GM21528 (cell line): ENCODE data around the gene MMRN2.
"Not testable (repeated sequence)": the region's sequence is repeated elsewhere in the genome, so short reads cannot be mapped to it uniquely, and the experiment has no call there.

Experiments
- ATAC-seq: cut with Tn5 transposase; IDR thresholded peaks from one replicate; pipeline ENCODE4 v1.9.1; 2021; ENCODE audit warnings: mild to moderate bottlenecking, moderate library complexity; ENCODE audit not compliant: unreplicated experiment, low FRiP score

The MMRN2 gene, protein sequence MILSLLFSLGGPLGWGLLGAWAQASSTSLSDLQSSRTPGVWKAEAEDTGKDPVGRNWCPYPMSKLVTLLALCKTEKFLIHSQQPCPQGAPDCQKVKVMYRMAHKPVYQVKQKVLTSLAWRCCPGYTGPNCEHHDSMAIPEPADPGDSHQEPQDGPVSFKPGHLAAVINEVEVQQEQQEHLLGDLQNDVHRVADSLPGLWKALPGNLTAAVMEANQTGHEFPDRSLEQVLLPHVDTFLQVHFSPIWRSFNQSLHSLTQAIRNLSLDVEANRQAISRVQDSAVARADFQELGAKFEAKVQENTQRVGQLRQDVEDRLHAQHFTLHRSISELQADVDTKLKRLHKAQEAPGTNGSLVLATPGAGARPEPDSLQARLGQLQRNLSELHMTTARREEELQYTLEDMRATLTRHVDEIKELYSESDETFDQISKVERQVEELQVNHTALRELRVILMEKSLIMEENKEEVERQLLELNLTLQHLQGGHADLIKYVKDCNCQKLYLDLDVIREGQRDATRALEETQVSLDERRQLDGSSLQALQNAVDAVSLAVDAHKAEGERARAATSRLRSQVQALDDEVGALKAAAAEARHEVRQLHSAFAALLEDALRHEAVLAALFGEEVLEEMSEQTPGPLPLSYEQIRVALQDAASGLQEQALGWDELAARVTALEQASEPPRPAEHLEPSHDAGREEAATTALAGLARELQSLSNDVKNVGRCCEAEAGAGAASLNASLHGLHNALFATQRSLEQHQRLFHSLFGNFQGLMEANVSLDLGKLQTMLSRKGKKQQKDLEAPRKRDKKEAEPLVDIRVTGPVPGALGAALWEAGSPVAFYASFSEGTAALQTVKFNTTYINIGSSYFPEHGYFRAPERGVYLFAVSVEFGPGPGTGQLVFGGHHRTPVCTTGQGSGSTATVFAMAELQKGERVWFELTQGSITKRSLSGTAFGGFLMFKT

DNA sequence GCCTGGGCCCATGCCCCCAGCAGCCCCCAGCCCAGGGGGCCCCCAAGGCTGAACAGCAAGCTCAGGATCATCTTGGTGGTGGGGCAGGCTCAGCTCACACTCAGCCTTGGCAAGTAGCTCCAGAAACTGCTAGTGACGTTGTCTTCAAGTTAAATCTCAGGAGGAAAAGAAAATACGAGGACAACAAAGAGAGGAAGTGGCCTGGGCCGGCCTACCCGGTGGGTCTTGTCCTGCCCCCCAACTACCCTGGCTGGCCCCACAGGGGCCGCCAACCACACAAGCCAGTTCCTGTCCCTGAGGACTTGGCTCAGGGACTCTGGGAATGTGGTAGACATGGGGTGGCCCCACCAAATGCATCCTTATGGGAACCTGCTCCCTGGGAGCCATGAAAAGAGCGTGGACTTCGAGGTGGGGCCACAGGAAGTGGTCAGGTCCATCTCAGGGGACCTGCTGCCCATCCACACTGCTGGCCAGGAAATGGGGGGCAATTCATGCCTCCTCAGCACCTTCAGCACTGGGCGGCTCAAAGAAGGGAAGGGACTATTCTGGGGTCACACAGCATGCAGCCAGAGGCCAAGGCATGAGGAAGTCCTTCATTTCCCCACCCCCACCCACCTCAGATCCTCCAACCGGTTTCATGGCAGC lies at the start of gene MMRN2:
TSS of gene MMRN2 (minus strand) at position 145 of the 645 bp plus-strand sequence. CDS start at position 71, 74 bp downstream.
- ATAC-seq = no peak

DNA sequence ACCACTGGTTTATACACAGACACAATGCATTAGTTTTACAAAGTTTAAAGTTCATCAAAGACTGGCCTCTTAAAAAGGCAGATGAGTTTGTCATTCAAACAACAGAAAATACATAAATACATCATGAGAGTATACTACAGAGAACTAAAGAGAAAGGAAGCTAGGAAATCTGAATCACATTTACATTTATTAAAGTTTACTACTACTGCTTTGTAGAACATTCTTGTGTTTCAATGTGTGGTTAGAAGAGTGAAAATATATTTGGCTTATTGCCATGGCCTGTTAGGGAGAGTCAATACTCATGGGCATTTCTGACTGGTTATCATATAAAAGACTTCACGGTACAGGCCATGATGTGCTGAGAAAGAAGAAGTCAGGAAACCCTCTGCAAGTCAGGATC lies 49.7 kb upstream of the MMRN2 start:
- not testable (repeated sequence) for ATAC-seq

DNA sequence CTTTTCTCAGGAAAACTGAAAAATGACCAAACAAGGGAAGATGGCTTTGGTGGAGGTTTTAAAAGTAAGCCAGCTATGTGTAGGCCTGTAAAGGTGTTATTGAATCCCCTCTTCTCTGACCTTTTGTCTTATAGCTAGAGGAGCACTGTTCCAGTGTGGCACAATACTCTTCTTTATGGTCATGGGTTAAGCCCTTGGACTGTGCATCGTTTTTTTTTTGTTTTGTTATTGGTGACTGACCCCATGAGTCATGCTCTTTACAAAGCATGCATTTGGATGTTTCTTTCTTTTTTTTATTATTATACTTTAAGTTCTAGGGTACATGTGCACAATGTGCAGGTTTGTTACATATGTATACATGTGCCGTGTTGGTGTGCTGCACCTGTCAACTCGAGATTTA lies 43.1 kb upstream of the MMRN2 start:
- no peak for ATAC-seq

DNA sequence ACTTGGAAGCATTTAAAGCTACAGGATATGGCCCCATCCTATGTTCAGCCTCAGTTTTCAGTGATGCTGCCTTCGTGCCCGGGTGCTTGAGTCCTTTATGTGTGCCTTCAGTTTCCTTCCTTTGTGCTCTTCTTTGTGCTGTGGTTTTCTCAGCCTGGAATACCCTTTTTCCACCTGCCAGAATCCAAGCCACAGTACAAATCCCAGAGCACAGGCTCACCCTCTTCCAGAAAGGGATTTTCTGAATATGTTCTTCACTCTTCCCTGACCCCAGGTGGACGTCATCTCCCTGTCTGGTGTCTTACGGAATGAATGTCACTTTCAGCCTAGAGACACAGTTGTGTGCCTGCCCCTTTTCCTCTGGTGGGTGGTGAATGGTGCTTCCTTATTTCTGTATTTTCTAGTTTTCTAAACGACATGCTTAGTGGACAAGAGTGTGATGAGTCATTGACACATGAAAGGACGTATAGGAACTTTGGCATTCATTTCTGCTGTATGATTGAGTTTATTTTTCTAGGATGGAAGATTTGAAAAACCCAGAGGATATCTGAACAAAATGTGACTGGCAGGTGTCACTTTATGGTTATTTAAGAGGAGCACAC lies 42.5 kb upstream of the MMRN2 start:
- ATAC-seq = not testable (repeated sequence)

DNA sequence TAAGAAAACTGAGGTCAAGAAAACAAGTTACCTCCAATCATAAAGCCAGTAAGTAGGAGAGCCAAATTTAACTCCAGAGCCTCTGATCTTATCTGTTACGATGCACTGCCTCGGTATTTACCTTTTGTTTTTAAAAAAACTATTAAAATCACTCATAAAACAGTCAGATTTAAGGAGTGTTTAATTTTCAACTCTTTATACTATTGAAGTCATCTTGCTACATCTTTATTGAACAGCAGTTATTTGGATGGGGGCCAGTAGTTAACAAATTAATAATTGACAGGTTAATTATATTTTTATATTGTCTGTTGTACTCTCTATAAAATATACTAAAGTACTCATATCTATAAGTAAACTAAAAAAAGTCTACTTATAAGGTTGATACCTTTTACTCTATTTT lies 35.5 kb upstream of the MMRN2 start:
- no peak for ATAC-seq

DNA sequence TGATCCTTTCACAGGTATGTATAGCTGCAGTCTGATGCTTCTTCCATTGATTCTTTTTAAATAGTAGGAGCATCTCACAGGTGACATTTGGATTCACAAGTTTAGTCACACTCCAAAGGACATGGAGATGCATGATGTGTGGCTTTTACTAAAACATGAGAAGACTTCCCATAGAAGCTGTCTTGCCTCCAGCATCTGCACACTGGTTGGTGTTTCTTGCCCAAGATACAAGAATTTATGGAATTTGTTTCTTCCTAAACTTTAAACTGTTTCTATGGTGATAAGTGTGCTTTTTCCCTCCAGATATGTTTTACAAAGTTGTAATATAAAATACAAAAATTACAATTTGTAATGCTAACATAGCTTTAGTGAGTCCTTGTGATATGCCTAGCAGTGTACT lies 35.0 kb upstream of the MMRN2 start:
- no peak for ATAC-seq

DNA sequence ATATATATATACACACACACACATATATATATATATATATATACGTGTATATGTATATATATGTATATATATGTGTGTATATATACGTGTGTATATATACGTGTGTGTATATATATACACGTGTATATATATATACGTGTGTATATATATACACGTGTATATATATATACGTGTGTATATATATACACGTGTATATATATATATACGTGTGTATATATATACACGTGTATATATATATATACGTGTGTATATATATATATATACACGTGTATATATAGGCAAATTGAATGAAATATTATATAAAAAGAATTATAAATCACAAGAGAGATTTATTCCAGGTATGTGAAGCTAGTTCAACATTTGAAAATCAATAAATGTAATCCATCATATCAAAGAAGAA lies 33.9 kb upstream of the MMRN2 start:
- ATAC-seq = not testable (repeated sequence)

DNA sequence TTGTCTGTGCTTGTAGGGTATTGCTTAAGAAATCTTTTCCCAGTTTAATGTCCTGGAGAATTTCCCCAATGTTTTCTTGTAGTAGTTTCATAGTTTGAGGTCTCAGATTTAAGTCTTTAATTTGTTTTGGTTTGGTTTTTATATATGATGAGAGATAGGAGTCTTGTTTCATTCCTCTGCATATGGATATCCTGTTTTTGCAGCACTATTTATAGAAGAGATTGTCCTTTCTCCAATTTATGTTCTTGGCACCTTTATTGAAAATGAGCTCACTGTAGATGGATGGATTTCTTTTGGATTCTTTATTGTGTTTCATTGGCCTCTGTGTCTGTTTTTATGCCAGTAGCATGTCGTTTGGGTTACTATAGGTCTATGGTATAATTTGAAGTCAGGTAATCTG lies 31.1 kb upstream of the MMRN2 start:
- ATAC-seq = no peak

DNA sequence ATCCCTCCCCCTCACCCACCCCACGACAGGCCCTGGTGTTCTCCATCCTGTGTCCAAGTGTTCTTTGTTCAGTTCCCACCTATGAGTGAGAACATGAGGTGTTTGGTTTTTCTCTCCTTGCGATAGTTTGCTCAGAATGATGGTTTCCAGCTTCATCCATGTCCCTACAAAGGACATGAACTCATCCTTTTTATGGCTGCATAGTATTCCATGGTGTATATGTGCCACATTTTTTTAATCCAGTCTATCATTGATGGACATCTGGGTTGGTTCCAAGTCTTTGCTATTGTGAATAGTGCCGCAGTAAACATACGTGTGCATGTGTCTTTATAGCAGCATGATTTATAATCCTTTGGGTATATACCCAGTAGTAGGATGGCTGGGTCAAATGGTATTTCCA lies 27.1 kb upstream of the MMRN2 start:
- ATAC-seq = not testable (repeated sequence)

DNA sequence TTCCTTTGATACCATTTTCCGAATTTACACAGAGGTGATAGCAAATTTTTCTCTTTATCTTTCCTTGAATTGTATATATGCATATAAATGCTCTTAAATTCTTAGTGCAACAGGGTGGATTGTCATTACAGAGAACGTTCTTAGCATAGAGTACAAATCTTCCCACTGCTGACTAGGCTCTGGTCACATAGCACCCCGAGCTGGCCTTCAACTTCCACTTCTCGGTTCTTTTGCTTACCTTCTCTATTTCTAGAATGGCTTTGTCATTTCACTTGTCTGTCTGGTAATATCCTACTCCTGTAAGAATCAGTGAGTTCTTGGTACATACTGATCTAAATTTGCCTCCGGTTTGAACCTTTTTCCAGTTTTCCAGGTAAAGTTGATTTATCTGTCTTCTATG lies 24.3 kb upstream of the MMRN2 start:
- no peak for ATAC-seq

DNA sequence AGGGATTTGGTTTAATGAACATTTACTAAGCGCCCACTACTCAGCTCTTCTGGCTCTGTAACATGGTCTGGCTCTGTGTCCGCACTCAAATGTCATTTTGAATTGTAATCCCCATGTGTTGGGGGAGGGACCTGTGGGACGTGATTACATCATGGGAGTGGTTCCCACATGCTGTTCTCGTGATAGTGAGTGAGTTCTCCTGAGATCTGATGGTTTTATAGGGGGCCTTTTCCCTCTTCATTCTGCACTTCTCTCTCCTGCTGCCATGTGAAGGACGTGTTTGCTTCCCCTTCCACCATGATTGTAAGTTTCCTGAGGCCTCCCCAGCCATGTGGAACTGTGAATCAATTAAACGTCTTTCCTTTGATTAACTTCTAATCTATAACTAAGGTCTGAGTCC lies 23.6 kb upstream of the MMRN2 start:
- not testable (repeated sequence) for ATAC-seq

DNA sequence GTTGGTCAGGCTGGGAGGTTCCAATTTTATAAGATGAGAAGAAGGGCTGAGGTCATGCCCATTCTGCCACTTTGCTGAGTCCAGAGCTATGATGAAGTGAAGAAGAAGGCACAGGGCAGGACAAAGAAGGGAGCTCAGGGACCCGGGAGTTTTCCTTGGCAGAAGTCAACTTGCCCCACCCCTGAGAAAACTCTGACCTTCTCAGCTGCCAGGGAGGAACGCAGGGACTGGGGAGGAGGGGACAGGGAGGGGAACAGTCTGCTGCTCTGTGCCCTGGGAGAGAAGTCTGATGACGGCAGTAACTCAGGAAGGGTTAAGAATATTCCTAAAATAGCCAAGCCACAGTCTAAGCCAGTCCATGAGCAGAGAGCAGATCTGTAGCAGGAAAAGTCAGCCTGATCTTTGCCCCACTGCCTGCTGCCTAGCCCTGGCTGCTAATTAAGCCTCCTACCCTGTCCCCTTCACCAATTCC lies 22.6 kb upstream of the MMRN2 start:
- ATAC-seq = no peak

DNA sequence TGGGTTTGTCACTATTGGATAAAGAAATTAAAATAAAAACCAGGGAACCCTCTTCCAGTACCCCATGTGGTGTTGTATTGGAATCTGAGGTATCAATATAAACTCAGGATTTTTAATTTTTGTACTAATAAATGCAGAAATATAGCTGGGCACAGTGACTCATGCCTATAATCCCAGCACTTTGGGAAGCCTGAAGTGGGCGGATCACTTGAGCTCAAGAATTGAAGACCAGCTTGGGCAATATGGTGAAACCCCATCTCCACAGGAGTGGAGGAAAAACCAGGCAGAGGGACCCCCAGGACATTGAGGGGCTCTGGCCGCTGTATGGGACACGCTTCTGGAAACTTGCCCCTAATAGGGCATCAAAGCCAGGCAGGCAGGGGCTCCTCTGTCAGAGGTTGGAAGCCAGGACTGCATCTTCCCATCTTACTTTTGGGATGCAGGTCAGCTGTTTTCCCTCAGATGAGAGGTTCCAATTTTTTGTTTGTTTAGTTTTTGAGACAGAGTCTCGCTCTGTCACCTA lies 21.9 kb upstream of the MMRN2 start:
- ATAC-seq = no peak

DNA sequence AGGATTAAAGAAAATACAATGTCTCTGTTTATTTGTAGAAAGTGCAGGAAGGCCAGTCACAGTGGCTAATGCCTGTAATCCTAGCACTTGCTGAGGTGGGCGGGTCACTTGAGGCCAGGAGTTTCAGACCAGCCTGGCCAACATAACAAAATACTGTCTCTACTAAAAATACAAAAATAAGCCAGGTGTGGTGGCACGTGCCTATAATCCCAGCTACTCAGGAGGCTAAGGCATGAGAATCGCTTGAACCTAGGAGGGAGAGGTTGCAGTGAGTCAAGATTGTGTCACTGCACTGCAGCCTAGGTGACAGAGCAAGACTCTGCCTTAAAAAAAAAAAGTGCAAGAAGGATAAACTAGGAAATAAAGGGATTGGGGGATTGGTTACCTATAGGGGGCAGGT lies 21.0 kb upstream of the MMRN2 start:
- ATAC-seq = not testable (repeated sequence)

DNA sequence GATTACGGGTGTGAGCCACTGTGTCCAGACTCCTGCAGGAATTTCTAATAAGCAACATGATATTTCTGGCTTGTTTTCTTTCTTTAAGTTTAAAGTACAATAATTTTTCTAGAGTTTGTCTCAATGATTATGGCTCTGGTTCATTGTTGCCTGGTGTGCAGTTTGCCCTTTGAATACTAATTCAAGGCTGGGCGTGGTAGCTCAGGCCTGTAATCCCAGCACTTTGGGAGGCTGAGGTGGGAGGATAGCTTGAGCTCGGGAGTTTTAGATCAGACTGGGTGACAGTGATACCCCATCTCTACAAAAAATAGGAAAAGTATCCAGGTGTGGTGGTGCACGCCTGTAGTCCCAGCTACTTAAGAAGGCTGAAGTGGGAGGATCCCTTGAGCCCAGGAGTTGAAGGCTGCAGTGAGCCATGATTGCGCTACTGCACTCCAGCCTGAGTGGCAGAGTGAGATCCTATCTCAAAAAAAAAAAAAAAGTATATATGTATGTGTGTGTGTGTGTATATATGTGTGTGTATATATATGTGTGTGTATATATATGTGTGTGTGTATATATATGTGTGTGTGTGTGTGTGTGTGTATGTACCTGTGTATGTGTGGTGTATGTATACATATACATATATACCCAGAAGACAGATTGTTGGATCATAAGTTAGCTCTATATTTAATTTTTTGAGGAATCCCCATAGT lies 19.1 kb upstream of the MMRN2 start:
- ATAC-seq = no peak

DNA sequence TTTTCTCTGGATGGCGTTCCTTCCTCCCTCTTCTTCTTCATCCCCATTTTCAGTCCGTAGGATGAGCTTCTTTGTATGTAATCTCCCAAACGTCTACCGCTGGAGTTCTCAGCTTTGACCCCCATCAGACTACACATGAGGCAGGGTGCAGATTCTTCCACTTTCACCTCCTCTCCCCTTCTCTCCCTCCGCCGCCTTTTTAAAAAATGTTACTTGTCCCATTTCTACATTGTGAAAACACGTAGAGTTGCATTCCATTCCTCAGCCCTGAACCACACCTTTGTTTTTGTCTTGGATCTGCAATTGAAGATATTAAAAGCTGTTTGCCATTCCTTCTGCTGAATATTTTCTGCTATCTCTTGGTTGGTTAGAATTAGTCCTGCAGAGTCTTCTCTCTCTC lies 17.1 kb upstream of the MMRN2 start:
- no peak for ATAC-seq

DNA sequence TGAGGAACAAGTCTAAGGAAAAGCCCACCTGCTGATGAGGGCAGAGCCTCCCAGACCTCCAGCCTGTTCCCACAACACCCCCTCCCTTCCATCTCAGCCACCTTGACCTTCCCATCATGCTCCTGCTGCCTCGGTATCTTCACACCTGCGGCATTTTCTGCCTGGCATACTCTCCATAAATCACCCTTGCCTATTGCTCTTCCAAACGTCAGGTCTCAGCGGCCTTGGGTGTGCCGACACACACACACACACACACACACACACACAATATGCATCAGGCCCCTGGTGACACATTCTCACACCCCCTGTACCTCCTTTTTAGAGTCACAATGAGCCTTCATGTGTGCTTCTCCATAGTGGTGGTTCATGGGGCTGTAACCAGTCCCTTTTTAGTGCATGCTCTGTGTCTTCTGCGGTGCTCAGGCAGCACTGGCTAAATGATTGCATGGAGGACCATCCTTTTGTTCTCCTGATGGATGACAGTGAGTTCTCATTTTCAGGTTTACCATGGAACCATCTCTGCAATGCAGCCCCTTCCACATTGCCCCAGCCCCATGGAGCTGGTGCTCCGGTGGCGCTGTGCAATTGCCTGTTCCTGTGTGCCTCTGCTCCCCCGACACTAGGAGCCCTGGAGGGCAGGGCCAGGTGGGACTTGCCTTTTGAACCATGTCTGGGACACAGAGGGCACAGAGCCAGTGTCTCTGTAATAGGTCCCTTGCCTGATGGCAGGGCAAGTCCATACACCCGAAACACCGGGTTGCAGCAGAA lies 15.4 kb upstream of the MMRN2 start:
- no peak for ATAC-seq

DNA sequence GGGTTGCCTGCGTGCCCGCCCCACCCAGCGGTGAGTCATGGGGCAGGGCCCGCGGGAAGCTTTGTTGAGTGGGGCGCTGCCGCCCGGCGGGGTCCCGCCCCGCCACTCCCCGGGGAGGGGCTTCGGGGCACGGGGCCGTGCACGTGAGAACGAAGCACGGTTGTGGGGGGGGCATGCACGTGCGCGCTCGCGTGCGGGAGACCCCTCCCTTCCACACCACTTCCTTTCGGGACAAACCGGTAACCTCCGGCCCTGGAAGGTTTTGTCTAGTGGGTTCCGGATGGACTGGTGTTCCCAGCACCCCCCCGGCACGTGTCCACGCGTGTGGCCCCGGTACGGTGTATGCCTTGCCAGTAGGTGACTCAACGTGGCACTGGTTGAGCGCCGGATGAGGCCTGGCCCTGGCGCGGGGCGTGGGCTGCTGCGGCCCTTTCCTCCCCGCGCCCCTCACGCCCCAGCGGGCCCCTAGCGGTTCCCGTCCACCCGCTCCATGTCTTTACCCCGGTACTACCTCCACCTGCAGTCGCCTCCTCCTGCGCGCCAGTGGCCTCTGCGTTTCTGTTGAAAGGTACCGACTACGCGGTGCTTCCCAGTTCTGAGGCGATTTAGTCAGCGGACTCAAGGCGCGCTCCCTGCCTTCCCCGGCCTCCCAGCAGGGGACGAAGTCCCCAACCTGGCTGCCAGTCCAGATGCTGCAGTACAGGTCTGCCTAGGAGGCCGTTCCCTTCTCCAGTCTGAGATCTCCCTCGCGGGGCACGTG lies 14.0 kb upstream of the MMRN2 start:
- peak; percentile 76 for ATAC-seq
